Lung (tissue), 12 donors: ENCODE results near the gene TCF12. TPM values are rescaled to one million over a fixed set of nuclear protein-coding genes. Genes with fewer than 3 reads are reported as not detected.

Experiments used
- ATAC-seq: fragments of 200-7000 bp; cut with Tn5 transposase; one replicate; pipeline ENCODE4 v1.9.1; 2020; ENCODE audit warnings: moderate number of reproducible peaks; ENCODE audit not compliant: insufficient read depth, low FRiP score
- DNase-seq, 3 donors: peaks; one replicate each; pipeline ENCODE4 v3.0.0-alpha.2; 2013 to 2017
- H3K27ac ChIP-seq, 2 donors: one replicate each; pipeline ENCODE4 v1.5.1; 2013; ENCODE audit warnings: mild to moderate bottlenecking in 2 of 2, moderate library complexity in 2 of 2, control low read depth in 1 of 2, inconsistent platforms in 1 of 2, low read depth in 1 of 2, low read length in 1 of 2
- H3K27me3 ChIP-seq, 3 donors: one replicate each; pipeline ENCODE4 v1.5.1; 2013; ENCODE audit warnings: low read length in 2 of 3; ENCODE audit not compliant: control insufficient read depth in 3 of 3, insufficient read depth in 3 of 3
- H3K36me3 ChIP-seq, 4 donors: one replicate each; pipeline ENCODE4 v1.5.1; 2013; ENCODE audit warnings: low read length in 4 of 4, mild to moderate bottlenecking in 1 of 4, moderate library complexity in 1 of 4; ENCODE audit not compliant: control insufficient read depth in 4 of 4, insufficient read depth in 4 of 4
- H3K4me1 ChIP-seq, 5 donors: one replicate each; pipeline ENCODE4 v1.5.1; 2013; ENCODE audit warnings: low read length in 5 of 5, mild to moderate bottlenecking in 2 of 5, moderate library complexity in 1 of 5; ENCODE audit not compliant: control insufficient read depth in 5 of 5, insufficient read depth in 5 of 5
- H3K4me3 ChIP-seq: one replicate; pipeline ENCODE4 v1.5.1; 2013; ENCODE audit warnings: mild to moderate bottlenecking, control low read depth, moderate library complexity
- H3K9ac ChIP-seq, 2 donors: one replicate each; pipeline ENCODE4 v1.5.1; 2013; ENCODE audit warnings: low read length in 2 of 2, control low read depth in 1 of 2; ENCODE audit not compliant: insufficient read depth in 1 of 2
- H3K9me3 ChIP-seq, 4 donors: one replicate each; pipeline ENCODE4 v1.5.1; 2013; ENCODE audit warnings: low read length in 3 of 4, mild to moderate bottlenecking in 1 of 4, moderate library complexity in 1 of 4; ENCODE audit not compliant: control insufficient read depth in 4 of 4, insufficient read depth in 3 of 4
- WGBS, 2 donors: extraction: QIAGEN DNeasy Blood & Tissue Kit; methylation state at CpG; one replicate each; pipeline ENCODE4 v1.1.7; 2013; 5-methylcytosine and 5-hydroxymethylcytosine counted together
- polyA plus RNA-seq, 2 donors: library from polyadenylated mRNA; stranded (reverse); fragments of 200-250 nt; gene quantifications; one replicate each; pipeline ENCODE4 v1.2.1, GENCODE V29; 2013
- total RNA-seq, 2 donors: library from RNA; depleted of rRNA in 1 of 2; stranded (reverse); fragments of >200 nt in 1 of 2; gene quantifications; one replicate each; pipeline ENCODE4 v1.2.1, GENCODE V29; 2014 to 2021
- TF ChIP-seq, protein P1 (sequence below): IDR thresholded peaks from 2 replicates; pipeline ENCODE4 v1.5.1; 2012; ENCODE audit warnings: mild to moderate bottlenecking; ENCODE audit errors: control extremely low read depth, extremely low read depth
- donor health status: control.
- donor health status: control.
- donor health status: Bipolar disorder and iron deficiency.
- donor health status: healthy.
- donor health status: DM: yes; HTN: yes; CAD: no.

TCF12 gene
- total and polyA plus RNA-seq, 4 donors: 9.6 to 314 (median 56.3) TPM

DNA sequence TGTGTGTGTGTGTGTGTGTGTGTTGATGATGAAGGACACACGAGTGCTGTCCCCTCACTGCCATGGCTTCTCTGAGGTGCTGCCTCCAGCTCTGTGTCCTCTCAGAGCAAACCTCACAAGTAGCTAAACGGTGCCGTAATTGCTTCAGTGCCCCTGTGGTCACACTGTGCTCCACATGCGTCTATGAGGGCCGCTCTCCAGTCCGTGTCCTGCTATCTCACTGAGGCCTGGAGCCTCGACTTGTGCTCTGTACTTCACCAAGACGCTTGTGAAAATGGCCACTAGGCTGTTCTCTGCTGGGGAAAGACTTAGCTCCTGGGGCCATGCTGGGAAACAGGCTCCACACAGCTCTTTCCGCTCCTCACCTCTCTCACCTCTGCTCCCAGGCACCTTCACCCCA lies 392.4 kb downstream of the TCF12 start:
- Histone ChIP-seq H3K9ac (no peak overlapping the region), H3K4me3 (no peak overlapping the region), H3K36me3 (no peaks in the 10 kb centered on the region), H3K4me1 (peaks cover 0 to 48% (median 6%) of the 10 kb centered on the region in 5 donors), H3K27me3 (no peaks in the 10 kb centered on the region), H3K9me3 (no peaks in the 10 kb centered on the region), H3K27ac (no peak overlapping the region)
- WGBS, 2 donors: 84 to 97% methylated on average over 9 of the region's 9 CpGs
- TF ChIP-seq, protein P1, sequence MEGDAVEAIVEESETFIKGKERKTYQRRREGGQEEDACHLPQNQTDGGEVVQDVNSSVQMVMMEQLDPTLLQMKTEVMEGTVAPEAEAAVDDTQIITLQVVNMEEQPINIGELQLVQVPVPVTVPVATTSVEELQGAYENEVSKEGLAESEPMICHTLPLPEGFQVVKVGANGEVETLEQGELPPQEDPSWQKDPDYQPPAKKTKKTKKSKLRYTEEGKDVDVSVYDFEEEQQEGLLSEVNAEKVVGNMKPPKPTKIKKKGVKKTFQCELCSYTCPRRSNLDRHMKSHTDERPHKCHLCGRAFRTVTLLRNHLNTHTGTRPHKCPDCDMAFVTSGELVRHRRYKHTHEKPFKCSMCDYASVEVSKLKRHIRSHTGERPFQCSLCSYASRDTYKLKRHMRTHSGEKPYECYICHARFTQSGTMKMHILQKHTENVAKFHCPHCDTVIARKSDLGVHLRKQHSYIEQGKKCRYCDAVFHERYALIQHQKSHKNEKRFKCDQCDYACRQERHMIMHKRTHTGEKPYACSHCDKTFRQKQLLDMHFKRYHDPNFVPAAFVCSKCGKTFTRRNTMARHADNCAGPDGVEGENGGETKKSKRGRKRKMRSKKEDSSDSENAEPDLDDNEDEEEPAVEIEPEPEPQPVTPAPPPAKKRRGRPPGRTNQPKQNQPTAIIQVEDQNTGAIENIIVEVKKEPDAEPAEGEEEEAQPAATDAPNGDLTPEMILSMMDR: no peak
- DNase-seq (no peak), ATAC-seq (no peak)

GRCh38 chr15:57312006-57312317 lies 393.5 kb downstream of the TCF12 start:
- Histone ChIP-seq H3K36me3 (no peaks in the 10 kb centered on the region), H3K4me3 (no peak overlapping the region), H3K27me3 (no peaks in the 10 kb centered on the region), H3K9me3 (no peaks in the 10 kb centered on the region), H3K4me1 (peaks cover 0 to 37% (median 3%) of the 10 kb centered on the region in 5 donors), H3K27ac (no peak overlapping the region), H3K9ac (no peak overlapping the region)
- DNase-seq (peak in 2 of 3 donors; percentile 44 to 57), ATAC-seq (no peak)
- 84 to 88% methylated on average over 6 of the region's 6 CpGs for WGBS, 2 donors
- TF ChIP-seq, protein P1: no peak

DNA sequence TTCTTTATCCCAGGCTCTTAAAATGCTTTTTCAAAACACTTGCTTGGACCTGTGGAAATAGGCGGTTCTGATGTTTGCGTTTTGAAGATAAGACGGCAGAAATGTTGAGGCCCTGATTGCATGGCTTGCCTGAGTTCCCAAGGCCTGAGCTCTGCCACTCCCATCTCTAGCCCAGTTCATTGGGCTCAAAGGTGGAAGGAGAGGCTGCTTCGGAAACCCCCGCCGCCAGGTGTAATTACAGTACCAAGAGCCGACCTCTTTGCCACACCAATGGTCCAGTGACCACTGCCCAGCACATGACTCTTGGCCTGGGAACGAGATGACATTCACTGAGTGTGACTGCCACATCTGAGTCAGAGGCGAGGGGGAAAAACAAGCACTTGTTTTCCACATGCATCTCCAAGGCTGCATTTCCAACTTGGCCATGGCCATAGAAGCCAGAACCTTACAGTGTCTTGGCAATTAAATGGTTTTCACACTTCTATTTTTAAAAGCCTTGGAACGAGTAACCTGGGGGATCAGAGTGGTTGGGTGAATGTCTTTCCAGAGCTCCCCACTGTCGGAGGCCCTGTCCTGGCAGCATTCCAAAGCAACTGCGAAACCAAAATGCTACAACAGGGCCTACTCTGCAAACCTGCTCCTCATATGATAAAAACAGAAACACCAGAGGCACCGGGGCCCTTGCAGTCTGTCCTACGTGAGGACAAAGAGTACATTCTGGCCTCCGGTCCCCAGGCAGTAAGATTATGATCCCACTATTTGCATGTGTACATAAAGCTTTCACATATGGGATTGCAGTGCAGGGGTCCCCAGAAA lies 394.1 kb downstream of the TCF12 start:
- ATAC-seq (no peak), DNase-seq (peak; percentile 45 to 65 (median 63))
- WGBS, 2 donors: 78 to 82% methylated on average over 15 of the region's 15 CpGs
- Histone ChIP-seq H3K27me3 (no peaks in the 10 kb centered on the region), H3K4me1 (peaks cover 0 to 31% (median 0%) of the 10 kb centered on the region in 5 donors), H3K9me3 (no peaks in the 10 kb centered on the region), H3K4me3 (no peak overlapping the region), H3K9ac (no peak overlapping the region), H3K36me3 (no peaks in the 10 kb centered on the region), H3K27ac (no peak overlapping the region)
- TF ChIP-seq, protein P1: no peak
